ENCODE data around the gene FAM3C. TPM values are rescaled to one million over a fixed set of nuclear protein-coding genes. Genes with fewer than 3 reads are reported as not detected.

The FAM3C gene
- total RNA-seq, 6 experiments from 2014 or later = 54.8 to 85.0 (median 76.6) TPM

GRCh38 chr7:121392277-121393004 lies 3.7 kb downstream of the FAM3C start:
- TF ChIP-seq, protein P1, sequence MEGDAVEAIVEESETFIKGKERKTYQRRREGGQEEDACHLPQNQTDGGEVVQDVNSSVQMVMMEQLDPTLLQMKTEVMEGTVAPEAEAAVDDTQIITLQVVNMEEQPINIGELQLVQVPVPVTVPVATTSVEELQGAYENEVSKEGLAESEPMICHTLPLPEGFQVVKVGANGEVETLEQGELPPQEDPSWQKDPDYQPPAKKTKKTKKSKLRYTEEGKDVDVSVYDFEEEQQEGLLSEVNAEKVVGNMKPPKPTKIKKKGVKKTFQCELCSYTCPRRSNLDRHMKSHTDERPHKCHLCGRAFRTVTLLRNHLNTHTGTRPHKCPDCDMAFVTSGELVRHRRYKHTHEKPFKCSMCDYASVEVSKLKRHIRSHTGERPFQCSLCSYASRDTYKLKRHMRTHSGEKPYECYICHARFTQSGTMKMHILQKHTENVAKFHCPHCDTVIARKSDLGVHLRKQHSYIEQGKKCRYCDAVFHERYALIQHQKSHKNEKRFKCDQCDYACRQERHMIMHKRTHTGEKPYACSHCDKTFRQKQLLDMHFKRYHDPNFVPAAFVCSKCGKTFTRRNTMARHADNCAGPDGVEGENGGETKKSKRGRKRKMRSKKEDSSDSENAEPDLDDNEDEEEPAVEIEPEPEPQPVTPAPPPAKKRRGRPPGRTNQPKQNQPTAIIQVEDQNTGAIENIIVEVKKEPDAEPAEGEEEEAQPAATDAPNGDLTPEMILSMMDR (IDR thresholded peaks at IDR 0.05) = no peak
- Mint-ChIP-seq H3K4me1 (ENCODE audit: low read depth) (peaks cover 47% of the 10 kb centered on the region), H3K27ac (no peak overlapping the region), H3K9me3 (no peaks in the 10 kb centered on the region), H3K36me3 (ENCODE audit: low read depth) (peaks cover 16% of the 10 kb centered on the region), H3K27me3 (ENCODE audit: insufficient read depth) (no peaks in the 10 kb centered on the region), H3K4me3 (no peak overlapping the region)
- DNase-seq = no peak

GRCh38 chr7:121391686-121392085 lies 4.4 kb downstream of the FAM3C start:
- DNase-seq = no peak
- Mint-ChIP-seq H3K27ac (no peak overlapping the region), H3K36me3 (ENCODE audit: low read depth) (peaks cover 16% of the 10 kb centered on the region), H3K27me3 (ENCODE audit: insufficient read depth) (no peaks in the 10 kb centered on the region), H3K4me3 (no peak overlapping the region), H3K4me1 (ENCODE audit: low read depth) (peaks cover 47% of the 10 kb centered on the region), H3K9me3 (no peaks in the 10 kb centered on the region)
- TF ChIP-seq, protein P1 (IDR thresholded peaks at IDR 0.05) = no peak

GRCh38 chr7:121390617-121391016 lies 5.5 kb downstream of the FAM3C start:
- Mint-ChIP-seq H3K36me3 (ENCODE audit: low read depth) (peaks cover 16% of the 10 kb centered on the region), H3K4me3 (no peak overlapping the region), H3K4me1 (ENCODE audit: low read depth) (peaks cover 50% of the 10 kb centered on the region)

GRCh38 chr7:121390109-121390508 lies 6.0 kb downstream of the FAM3C start:
- Mint-ChIP-seq H3K27ac (no peak overlapping the region), H3K4me1 (ENCODE audit: low read depth) (peaks cover 56% of the 10 kb centered on the region), H3K4me3 (no peak overlapping the region), H3K36me3 (ENCODE audit: low read depth) (peaks cover 16% of the 10 kb centered on the region), H3K9me3 (no peaks in the 10 kb centered on the region), H3K27me3 (ENCODE audit: insufficient read depth) (no peaks in the 10 kb centered on the region)
- TF ChIP-seq, protein P1 (IDR thresholded peaks at IDR 0.05) = no peak
- DNase-seq = no peak

More at GRCh38 chr7:121390617-121391016, 5.5 kb downstream of the FAM3C start:
- TF ChIP-seq, protein P1 (IDR thresholded peaks at IDR 0.05) = no peak
- Mint-ChIP-seq H3K9me3 (no peaks in the 10 kb centered on the region), H3K27ac (no peak overlapping the region), H3K27me3 (ENCODE audit: insufficient read depth) (no peaks in the 10 kb centered on the region)
- no peak for DNase-seq

- no peaks in the 10 kb centered on the region for H3K27me3 Mint-ChIP-seq (ENCODE audit: insufficient read depth)
- H3K4me1 Mint-ChIP-seq (ENCODE audit: low read depth) = peaks cover 52% of the 10 kb centered on the region
- no peaks in the 10 kb centered on the region for H3K9me3 Mint-ChIP-seq
- no peak for DNase-seq
- no peak overlapping the region for H3K4me3 Mint-ChIP-seq
- TF ChIP-seq, protein P1 (IDR thresholded peaks at IDR 0.05) = no peak
- H3K27ac Mint-ChIP-seq = no peak overlapping the region
- peaks cover 16% of the 10 kb centered on the region for H3K36me3 Mint-ChIP-seq (ENCODE audit: low read depth)
These were observed 7.2 kb downstream of the FAM3C start for GRCh38 chr7:121388950-121389349.

Measured in HFFc6 (cell line).